GM10248 (cell line): ENCODE results near the gene CALD1.

Source experiments
- CTCF ChIA-PET: fragments of 300-600 bp; sonication (Branson Sonifier 250); formaldehyde crosslinking; extraction: SDS; loops from one replicate; lab custom pipeline; 2021; ENCODE audit warnings: antibody characterized with exemption; lab: Yijun Ruan, JAX
- POLR2A ChIA-PET: fragments of 350-650 bp; sonication (Branson Sonifier 250); formaldehyde crosslinking; extraction: SDS; loops from one replicate; lab custom pipeline; 2020; ENCODE audit warnings: antibody characterized with exemption; lab: Yijun Ruan, JAX
- DNase-seq: peaks from one replicate; pipeline ENCODE4 v3.0.0; 2012; ENCODE audit errors: extremely low spot score
- CTCF ChIP-seq: IDR thresholded peaks from 2 replicates; pipeline ENCODE4 v1.5.1; 2012; ENCODE audit warnings: mild to moderate bottlenecking, low read depth; ENCODE audit errors: extremely low read depth, missing control alignments, control extremely low read depth

Gene CALD1

GRCh38 chr7:134916171-134916883 is 136.9 kb downstream of the CALD1 start:
- TF ChIP-seq CTCF: no peak
- DNase-seq: no peak
- CTCF ChIA-PET: interaction anchor here (1.4 to 1.6 kb wide), 2 partner anchors 12 to 282 kb away, joined by 3 to 7 read pairs; no protein-coding TSS in a partner anchor
- POLR2A ChIA-PET: no interaction called here

- no peak for DNase-seq
- ChIA-PET POLR2A (no interaction called here), CTCF (interaction anchor here (0.7 to 0.9 kb wide), 2 partner anchors 9 to 21 kb away, joined by 3 to 4 read pairs; no protein-coding TSS in a partner anchor)
- TF ChIP-seq CTCF: no peak
These were observed 139.8 kb downstream of the CALD1 start for GRCh38 chr7:134919240-134919641.

GRCh38 chr7:134920026-134920753 is 140.8 kb downstream of the CALD1 start:
- DNase-seq: no peak
- no peak for TF ChIP-seq CTCF
- POLR2A ChIA-PET: no interaction called here
- CTCF ChIA-PET: interaction anchor here (1.5 kb wide), 1 partner anchor 21 kb away, joined by 3 read pairs; no protein-coding TSS in a partner anchor

- no peak for TF ChIP-seq CTCF
- DNase-seq: no peak
- ChIA-PET CTCF (no interaction called here), POLR2A (no interaction called here)
These were observed 143.6 kb downstream of the CALD1 start for GRCh38 chr7:134922720-134923704.

- POLR2A ChIA-PET: no interaction called here
- DNase-seq: no peak
- CTCF ChIA-PET: no interaction called here
- no peak for TF ChIP-seq CTCF
These were observed 146.3 kb downstream of the CALD1 start for GRCh38 chr7:134925766-134926165.

- ChIA-PET CTCF (interaction anchor here (1.1 kb wide), 1 partner anchor 23 kb away, joined by 3 read pairs; no protein-coding TSS in a partner anchor), POLR2A (no interaction called here)
- DNase-seq: no peak
- no peak for TF ChIP-seq CTCF
These were observed 147.0 kb downstream of the CALD1 start for GRCh38 chr7:134926396-134926795.
